Measurements from ENCODE around the gene NFIB.

NFIB gene

DNA sequence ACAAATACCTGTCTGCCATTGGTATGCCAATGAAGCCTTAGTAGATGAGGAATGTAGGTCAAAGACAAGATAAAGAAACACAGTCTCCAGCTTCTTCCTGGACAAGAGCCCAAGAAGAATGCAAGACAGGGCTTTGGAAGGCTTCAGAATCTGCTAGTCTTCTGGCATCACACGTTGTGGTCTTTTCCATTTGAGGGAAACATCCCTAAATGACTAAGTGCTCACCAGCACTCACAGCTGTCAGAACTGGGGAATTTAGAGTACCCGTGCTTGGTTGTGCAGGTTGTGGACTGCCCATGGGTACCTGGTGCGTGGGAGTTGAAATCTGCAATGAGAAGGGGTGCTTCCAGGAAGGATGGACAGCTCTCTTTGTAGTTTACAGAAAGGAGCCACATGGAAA, 27.1 kb upstream of the NFIB start:
- FAIRE-seq (no peak), DNase-seq (ENCODE audit: insufficient read length, low spot score) (no peak)
- no peak for TF ChIP-seq POU2F2 (IDR thresholded peaks at IDR 0.05; ENCODE audit: low read depth, low read length)
- TF ChIP-seq SPI1 (IDR thresholded peaks at IDR 0.05; ENCODE audit: low read depth, low read length): no peak
- no peak for TF ChIP-seq PAX5 (IDR thresholded peaks at IDR 0.05; ENCODE audit: insufficient read depth, low read length, severe bottlenecking)
- TF ChIP-seq POLR2A (IDR thresholded peaks at IDR 0.05; ENCODE audit: low read depth, low read length): no peak
- no peak for TF ChIP-seq TAF1 (IDR thresholded peaks at IDR 0.05; ENCODE audit: low read depth, low read length)
- no peak for TF ChIP-seq POLR2AphosphoS5 (IDR thresholded peaks at IDR 0.05; ENCODE audit: low read depth, low read length)

GRCh38 chr9:14340219-14340873, 26.4 kb upstream of the NFIB start:
- FAIRE-seq (no peak), DNase-seq (ENCODE audit: insufficient read length, low spot score) (no peak)
- TF ChIP-seq PAX5 (IDR thresholded peaks at IDR 0.05; ENCODE audit: insufficient read depth, low read length, severe bottlenecking): no peak
- no peak for TF ChIP-seq POLR2AphosphoS5 (IDR thresholded peaks at IDR 0.05; ENCODE audit: low read depth, low read length)

GRCh38 chr9:14339746-14340145, 25.8 kb upstream of the NFIB start:
- TF ChIP-seq SPI1 (IDR thresholded peaks at IDR 0.05; ENCODE audit: low read depth, low read length) (no peak), POU2F2 (IDR thresholded peaks at IDR 0.05; ENCODE audit: low read depth, low read length) (no peak), PAX5 (IDR thresholded peaks at IDR 0.05; ENCODE audit: insufficient read depth, low read length, severe bottlenecking) (no peak), POLR2A (IDR thresholded peaks at IDR 0.05; ENCODE audit: low read depth, low read length) (no peak), TAF1 (IDR thresholded peaks at IDR 0.05; ENCODE audit: low read depth, low read length) (no peak), POLR2AphosphoS5 (IDR thresholded peaks at IDR 0.05; ENCODE audit: low read depth, low read length) (no peak)
- no peak for DNase-seq (ENCODE audit: insufficient read length, low spot score)
- no peak for FAIRE-seq

DNA sequence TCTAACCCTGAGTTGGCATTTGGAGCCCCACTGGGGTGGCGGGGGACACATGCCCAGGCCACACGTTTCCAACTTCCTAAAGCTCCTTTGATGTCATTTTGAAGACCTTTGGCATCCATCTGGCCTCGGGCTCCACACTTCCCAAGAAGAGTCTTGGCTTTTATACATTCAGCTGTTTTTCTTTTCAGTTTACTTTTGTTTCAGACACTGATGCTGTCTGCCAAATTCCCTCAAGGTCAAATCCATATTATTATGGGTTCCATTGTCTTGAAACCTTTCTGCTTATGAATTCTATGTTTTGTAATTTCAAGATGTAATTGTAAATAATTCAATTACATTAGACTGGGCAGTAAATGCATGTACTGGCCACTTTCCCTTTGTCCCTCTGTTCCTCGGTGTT, 23.7 kb upstream of the NFIB start:
- FAIRE-seq (no peak), DNase-seq (ENCODE audit: insufficient read length, low spot score) (no peak)
- TF ChIP-seq PAX5 (IDR thresholded peaks at IDR 0.05; ENCODE audit: insufficient read depth, low read length, severe bottlenecking) (no peak), POU2F2 (IDR thresholded peaks at IDR 0.05; ENCODE audit: low read depth, low read length) (no peak), POLR2A (IDR thresholded peaks at IDR 0.05; ENCODE audit: low read depth, low read length) (no peak), SPI1 (IDR thresholded peaks at IDR 0.05; ENCODE audit: low read depth, low read length) (no peak), POLR2AphosphoS5 (IDR thresholded peaks at IDR 0.05; ENCODE audit: low read depth, low read length) (no peak), TAF1 (IDR thresholded peaks at IDR 0.05; ENCODE audit: low read depth, low read length) (no peak)

- DNase-seq (ENCODE audit: insufficient read length, low spot score) (no peak), FAIRE-seq (no peak)
- no peak for TF ChIP-seq PAX5 (IDR thresholded peaks at IDR 0.05; ENCODE audit: insufficient read depth, low read length, severe bottlenecking)
- no peak for TF ChIP-seq POLR2A (IDR thresholded peaks at IDR 0.05; ENCODE audit: low read depth, low read length)
- TF ChIP-seq POU2F2 (IDR thresholded peaks at IDR 0.05; ENCODE audit: low read depth, low read length): no peak
- no peak for TF ChIP-seq TAF1 (IDR thresholded peaks at IDR 0.05; ENCODE audit: low read depth, low read length)
- TF ChIP-seq POLR2AphosphoS5 (IDR thresholded peaks at IDR 0.05; ENCODE audit: low read depth, low read length): no peak
- TF ChIP-seq SPI1 (IDR thresholded peaks at IDR 0.05; ENCODE audit: low read depth, low read length): no peak
These were observed 22.3 kb upstream of the NFIB start for GRCh38 chr9:14336244-14336643.

DNA sequence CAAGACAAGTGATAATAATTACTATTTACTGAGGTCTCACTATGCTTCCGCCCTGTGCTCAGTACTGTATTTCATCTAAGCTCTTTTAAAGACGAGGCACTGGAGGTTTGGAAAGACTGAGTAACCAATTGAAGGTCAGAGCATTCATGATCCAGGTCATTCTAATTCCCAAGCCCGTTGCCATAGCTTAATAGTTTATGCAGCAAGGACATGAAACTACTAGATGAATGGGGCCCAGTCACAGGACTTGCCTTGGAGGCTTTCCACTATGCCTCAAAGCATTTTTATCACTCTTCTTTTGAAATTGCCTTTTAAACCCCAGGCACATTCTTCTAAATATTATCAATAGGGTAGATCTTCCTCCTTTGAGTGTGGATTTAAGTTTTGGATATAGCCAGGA, 17.2 kb upstream of the NFIB start:
- DNase-seq (ENCODE audit: insufficient read length, low spot score) (no peak), FAIRE-seq (no peak)
- TF ChIP-seq POU2F2 (IDR thresholded peaks at IDR 0.05; ENCODE audit: low read depth, low read length) (no peak), SPI1 (IDR thresholded peaks at IDR 0.05; ENCODE audit: low read depth, low read length) (no peak), POLR2AphosphoS5 (IDR thresholded peaks at IDR 0.05; ENCODE audit: low read depth, low read length) (no peak), TAF1 (IDR thresholded peaks at IDR 0.05; ENCODE audit: low read depth, low read length) (no peak), POLR2A (IDR thresholded peaks at IDR 0.05; ENCODE audit: low read depth, low read length) (no peak), PAX5 (IDR thresholded peaks at IDR 0.05; ENCODE audit: insufficient read depth, low read length, severe bottlenecking) (no peak)

GRCh38 chr9:14327036-14327435, 13.1 kb upstream of the NFIB start:
- FAIRE-seq: no peak
- no peak for DNase-seq (ENCODE audit: insufficient read length, low spot score)
- no peak for TF ChIP-seq POLR2AphosphoS5 (IDR thresholded peaks at IDR 0.05; ENCODE audit: low read depth, low read length)
- no peak for TF ChIP-seq POU2F2 (IDR thresholded peaks at IDR 0.05; ENCODE audit: low read depth, low read length)
- no peak for TF ChIP-seq SPI1 (IDR thresholded peaks at IDR 0.05; ENCODE audit: low read depth, low read length)
- TF ChIP-seq TAF1 (IDR thresholded peaks at IDR 0.05; ENCODE audit: low read depth, low read length): no peak
- no peak for TF ChIP-seq POLR2A (IDR thresholded peaks at IDR 0.05; ENCODE audit: low read depth, low read length)
- no peak for TF ChIP-seq PAX5 (IDR thresholded peaks at IDR 0.05; ENCODE audit: insufficient read depth, low read length, severe bottlenecking)

GRCh38 chr9:14326264-14326826, 12.4 kb upstream of the NFIB start:
- TF ChIP-seq SPI1 (IDR thresholded peaks at IDR 0.05; ENCODE audit: low read depth, low read length) (no peak), POLR2A (IDR thresholded peaks at IDR 0.05; ENCODE audit: low read depth, low read length) (no peak), POLR2AphosphoS5 (IDR thresholded peaks at IDR 0.05; ENCODE audit: low read depth, low read length) (no peak), TAF1 (IDR thresholded peaks at IDR 0.05; ENCODE audit: low read depth, low read length) (no peak), POU2F2 (IDR thresholded peaks at IDR 0.05; ENCODE audit: low read depth, low read length) (no peak), PAX5 (IDR thresholded peaks at IDR 0.05; ENCODE audit: insufficient read depth, low read length, severe bottlenecking) (no peak)
- DNase-seq (ENCODE audit: insufficient read length, low spot score) (no peak), FAIRE-seq (no peak)

GRCh38 chr9:14325147-14325546, 11.2 kb upstream of the NFIB start:
- FAIRE-seq: no peak
- no peak for DNase-seq (ENCODE audit: insufficient read length, low spot score)
- no peak for TF ChIP-seq TAF1 (IDR thresholded peaks at IDR 0.05; ENCODE audit: low read depth, low read length)
- no peak for TF ChIP-seq POLR2A (IDR thresholded peaks at IDR 0.05; ENCODE audit: low read depth, low read length)
